ENCODE measurements around the gene MCM3.

Gene MCM3

GRCh38 chr6:52251113-52251512 is 33.4 kb downstream of the MCM3 start:
- no peak for DNase-seq (ENCODE audit: low spot score)
- Histone ChIP-seq H2AK5ac (ENCODE audit: low read depth, low read length) (no peak overlapping the region), H4K8ac (ENCODE audit: low read depth, low read length) (no peak overlapping the region), H2BK120ac (ENCODE audit: low read depth, low read length) (no peak overlapping the region), H3K4me2 (ENCODE audit: insufficient read depth, low read length, poor library complexity, severe bottlenecking) (no peak overlapping the region), H3K23ac (ENCODE audit: low read depth, low read length, poor library complexity) (no peak overlapping the region), H2BK5ac (ENCODE audit: low read length) (no peak overlapping the region), H3K9me3 (replicated peaks in 1 of 2; ENCODE audit: control insufficient read depth in 2 of 2, insufficient read depth in 1 of 2, low read depth in 1 of 2, low read length in 2 of 2) (no peaks in the 10 kb centered on the region), H3K4me1 (ENCODE audit: control insufficient read depth in 2 of 2, insufficient read depth in 1 of 2, low read depth in 1 of 2, low read length in 2 of 2) (no peaks in the 10 kb centered on the region), H3K14ac (ENCODE audit: low read length) (no peak overlapping the region), H2AFZ (ENCODE audit: low read length) (no peak overlapping the region), H3K27ac (replicated peaks; ENCODE audit: low read length) (no peak overlapping the region), H3K36me3 (replicated peaks in 1 of 2; ENCODE audit: control insufficient read depth in 2 of 2, insufficient read depth in 2 of 2, low read length in 2 of 2) (no peaks in the 10 kb centered on the region), H3K18ac (ENCODE audit: low read length) (no peak overlapping the region), H4K91ac (ENCODE audit: low read depth, low read length, poor library complexity) (no peak overlapping the region), H3K4ac (ENCODE audit: low read length) (no peak overlapping the region), H2BK12ac (ENCODE audit: low read length) (no peak overlapping the region), H3K79me1 (ENCODE audit: low read depth, low read length) (no peaks in the 10 kb centered on the region), H3K4me3 (ENCODE audit: low read length in 2 of 2) (no peak overlapping the region), H2BK15ac (ENCODE audit: low read length) (no peak overlapping the region), H3K9ac (ENCODE audit: low read depth, low read length, poor library complexity) (no peak overlapping the region), H3K27me3 (ENCODE audit: control insufficient read depth in 3 of 3, insufficient read depth in 3 of 3, low read depth in 1 of 3, low read length in 3 of 3) (no peaks in the 10 kb centered on the region)

DNA sequence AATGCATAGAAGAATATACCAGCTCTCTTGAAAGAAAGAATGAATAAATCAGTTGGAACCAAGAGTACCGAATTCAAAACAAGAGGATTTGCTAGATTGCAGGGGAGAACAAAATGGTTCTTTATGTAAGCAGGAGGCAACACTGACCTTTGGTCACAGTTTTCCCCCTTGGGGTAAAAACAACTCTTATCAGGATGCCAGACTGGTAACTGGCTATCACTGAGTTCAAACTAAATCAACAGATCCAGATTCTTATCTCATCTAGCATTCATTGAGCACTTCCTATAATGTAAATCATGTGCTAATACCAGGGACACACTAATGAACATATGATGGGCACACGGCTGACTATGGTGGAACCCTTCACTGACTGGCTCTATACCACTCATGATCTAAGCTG is 35.5 kb downstream of the MCM3 start:
- Histone ChIP-seq H3K14ac (ENCODE audit: low read length) (no peak overlapping the region), H3K4me3 (ENCODE audit: low read length in 2 of 2) (no peak overlapping the region), H2BK12ac (ENCODE audit: low read length) (no peak overlapping the region), H3K27me3 (ENCODE audit: control insufficient read depth in 3 of 3, insufficient read depth in 3 of 3, low read depth in 1 of 3, low read length in 3 of 3) (no peaks in the 10 kb centered on the region), H3K18ac (ENCODE audit: low read length) (no peak overlapping the region), H3K79me1 (ENCODE audit: low read depth, low read length) (no peaks in the 10 kb centered on the region), H2BK120ac (ENCODE audit: low read depth, low read length) (no peak overlapping the region), H3K36me3 (replicated peaks in 1 of 2; ENCODE audit: control insufficient read depth in 2 of 2, insufficient read depth in 2 of 2, low read length in 2 of 2) (no peaks in the 10 kb centered on the region), H3K4me1 (ENCODE audit: control insufficient read depth in 2 of 2, insufficient read depth in 1 of 2, low read depth in 1 of 2, low read length in 2 of 2) (no peaks in the 10 kb centered on the region), H2BK5ac (ENCODE audit: low read length) (no peak overlapping the region), H3K9me3 (replicated peaks in 1 of 2; ENCODE audit: control insufficient read depth in 2 of 2, insufficient read depth in 1 of 2, low read depth in 1 of 2, low read length in 2 of 2) (no peaks in the 10 kb centered on the region), H3K23ac (ENCODE audit: low read depth, low read length, poor library complexity) (no peak overlapping the region), H4K91ac (ENCODE audit: low read depth, low read length, poor library complexity) (no peak overlapping the region), H3K9ac (ENCODE audit: low read depth, low read length, poor library complexity) (no peak overlapping the region), H3K27ac (replicated peaks; ENCODE audit: low read length) (no peak overlapping the region), H3K4ac (ENCODE audit: low read length) (no peak overlapping the region), H2AK5ac (ENCODE audit: low read depth, low read length) (no peak overlapping the region), H2AFZ (ENCODE audit: low read length) (no peak overlapping the region), H3K4me2 (ENCODE audit: insufficient read depth, low read length, poor library complexity, severe bottlenecking) (no peak overlapping the region), H4K8ac (ENCODE audit: low read depth, low read length) (no peak overlapping the region), H2BK15ac (ENCODE audit: low read length) (no peak overlapping the region)
- no CpG with 5 or more reads among the region's 2 CpGs for WGBS, 2 donors (ENCODE audit: extremely low coverage in 2 of 2, insufficient read length in 2 of 2, insufficient replicate concordance in 1 of 2)
- DNase-seq (ENCODE audit: low spot score) = no peak

GRCh38 chr6:52245425-52245824 is 39.1 kb downstream of the MCM3 start:
- Histone ChIP-seq H3K79me1 (ENCODE audit: low read depth, low read length) (no peaks in the 10 kb centered on the region), H3K27ac (replicated peaks; ENCODE audit: low read length) (no peak overlapping the region), H2BK5ac (ENCODE audit: low read length) (no peak overlapping the region), H2AK5ac (ENCODE audit: low read depth, low read length) (no peak overlapping the region), H3K9me3 (replicated peaks in 1 of 2; ENCODE audit: control insufficient read depth in 2 of 2, insufficient read depth in 1 of 2, low read depth in 1 of 2, low read length in 2 of 2) (no peaks in the 10 kb centered on the region), H2BK15ac (ENCODE audit: low read length) (no peak overlapping the region), H4K8ac (ENCODE audit: low read depth, low read length) (no peak overlapping the region), H3K9ac (ENCODE audit: low read depth, low read length, poor library complexity) (no peak overlapping the region), H3K18ac (ENCODE audit: low read length) (no peak overlapping the region), H3K27me3 (ENCODE audit: control insufficient read depth in 3 of 3, insufficient read depth in 3 of 3, low read depth in 1 of 3, low read length in 3 of 3) (no peaks in the 10 kb centered on the region), H3K36me3 (replicated peaks in 1 of 2; ENCODE audit: control insufficient read depth in 2 of 2, insufficient read depth in 2 of 2, low read length in 2 of 2) (no peaks in the 10 kb centered on the region), H3K4me3 (ENCODE audit: low read length in 2 of 2) (no peak overlapping the region), H2BK120ac (ENCODE audit: low read depth, low read length) (no peak overlapping the region), H3K4me1 (ENCODE audit: control insufficient read depth in 2 of 2, insufficient read depth in 1 of 2, low read depth in 1 of 2, low read length in 2 of 2) (no peaks in the 10 kb centered on the region), H3K23ac (ENCODE audit: low read depth, low read length, poor library complexity) (no peak overlapping the region), H3K14ac (ENCODE audit: low read length) (no peak overlapping the region), H2AFZ (ENCODE audit: low read length) (no peak overlapping the region), H4K91ac (ENCODE audit: low read depth, low read length, poor library complexity) (no peak overlapping the region), H2BK12ac (ENCODE audit: low read length) (no peak overlapping the region), H3K4ac (ENCODE audit: low read length) (no peak overlapping the region), H3K4me2 (ENCODE audit: insufficient read depth, low read length, poor library complexity, severe bottlenecking) (no peak overlapping the region)
- DNase-seq (ENCODE audit: low spot score) = no peak
- WGBS, 2 donors (ENCODE audit: extremely low coverage in 2 of 2, insufficient read length in 2 of 2, insufficient replicate concordance in 1 of 2) = no CpG with 5 or more reads among the region's 1 CpG

DNA sequence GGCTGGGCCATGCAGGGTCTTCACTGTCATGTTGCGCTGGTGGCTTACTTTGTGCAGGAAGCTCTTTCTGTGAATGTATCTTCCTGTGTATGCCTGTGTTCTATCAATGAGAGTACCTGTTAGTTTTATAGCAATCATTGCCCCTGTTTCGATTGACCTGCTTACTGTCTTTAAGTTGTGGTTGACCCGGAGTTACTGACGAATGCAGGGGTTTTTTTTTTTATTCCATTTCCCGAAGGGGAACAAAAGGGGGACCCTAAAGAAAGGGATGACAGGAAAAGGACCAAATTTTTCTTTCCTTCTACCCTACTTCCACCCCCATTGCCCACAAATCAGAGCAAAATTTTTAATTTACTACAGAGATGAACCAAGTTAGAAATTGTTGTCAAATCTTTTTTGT is 40.1 kb downstream of the MCM3 start, which contains the start of gene IL17F:
IL17F (minus strand) TSS at position 101 of the 400 bp plus-strand sequence; CDS start at position 30, 71 bp downstream.
- no peak within 1 kb of the TSS for H3K4ac ChIP-seq (ENCODE audit: low read length)
- H4K91ac ChIP-seq (ENCODE audit: low read depth, low read length, poor library complexity) = no peak within 1 kb of the TSS
- no peak within 1 kb of the TSS for H4K8ac ChIP-seq (ENCODE audit: low read depth, low read length)
- no peaks in the 10 kb centered on the region for H3K36me3 ChIP-seq (replicated peaks in 1 of 2; ENCODE audit: control insufficient read depth in 2 of 2, insufficient read depth in 2 of 2, low read length in 2 of 2)
- DNase-seq (ENCODE audit: low spot score) = no peak
- no peak within 1 kb of the TSS for H3K23ac ChIP-seq (ENCODE audit: low read depth, low read length, poor library complexity)
- no peak within 1 kb of the TSS for H3K4me2 ChIP-seq (ENCODE audit: insufficient read depth, low read length, poor library complexity, severe bottlenecking)
- H3K4me3 ChIP-seq (ENCODE audit: low read length in 2 of 2) = no peak within 1 kb of the TSS
- H3K27ac ChIP-seq (replicated peaks; ENCODE audit: low read length) = no peak within 1 kb of the TSS
- no peaks in the 10 kb centered on the region for H3K79me1 ChIP-seq (ENCODE audit: low read depth, low read length)
- H2AFZ ChIP-seq (ENCODE audit: low read length) = no peak within 1 kb of the TSS
- no peak within 1 kb of the TSS for H2BK5ac ChIP-seq (ENCODE audit: low read length)
- H3K27me3 ChIP-seq (ENCODE audit: control insufficient read depth in 3 of 3, insufficient read depth in 3 of 3, low read depth in 1 of 3, low read length in 3 of 3) = no peaks in the 10 kb centered on the region
- no peak within 1 kb of the TSS for H2BK120ac ChIP-seq (ENCODE audit: low read depth, low read length)
- H3K9ac ChIP-seq (ENCODE audit: low read depth, low read length, poor library complexity) = no peak within 1 kb of the TSS
- H3K14ac ChIP-seq (ENCODE audit: low read length) = no peak within 1 kb of the TSS
- H2BK12ac ChIP-seq (ENCODE audit: low read length) = no peak within 1 kb of the TSS
- H2BK15ac ChIP-seq (ENCODE audit: low read length) = no peak within 1 kb of the TSS
- no peak within 1 kb of the TSS for H3K18ac ChIP-seq (ENCODE audit: low read length)
- H2AK5ac ChIP-seq (ENCODE audit: low read depth, low read length) = no peak within 1 kb of the TSS
- WGBS, 2 donors (ENCODE audit: extremely low coverage in 2 of 2, insufficient read length in 2 of 2, insufficient replicate concordance in 1 of 2) = no CpG with 5 or more reads among the region's 5 CpGs
- no peaks in the 10 kb centered on the region for H3K4me1 ChIP-seq (ENCODE audit: control insufficient read depth in 2 of 2, insufficient read depth in 1 of 2, low read depth in 1 of 2, low read length in 2 of 2)
- no peaks in the 10 kb centered on the region for H3K9me3 ChIP-seq (replicated peaks in 1 of 2; ENCODE audit: control insufficient read depth in 2 of 2, insufficient read depth in 1 of 2, low read depth in 1 of 2, low read length in 2 of 2)
